ENCODE measurements around the gene STARD7. TPM values are rescaled to one million over a fixed set of nuclear protein-coding genes. Genes with fewer than 3 reads are reported as not detected.
"Not testable (repeated sequence)": the region's sequence is repeated elsewhere in the genome, so short reads cannot be mapped to it uniquely, and the experiment has no call there.

Gene STARD7
- total RNA-seq, 1 donor from 2014 or later: 96.1 TPM

DNA sequence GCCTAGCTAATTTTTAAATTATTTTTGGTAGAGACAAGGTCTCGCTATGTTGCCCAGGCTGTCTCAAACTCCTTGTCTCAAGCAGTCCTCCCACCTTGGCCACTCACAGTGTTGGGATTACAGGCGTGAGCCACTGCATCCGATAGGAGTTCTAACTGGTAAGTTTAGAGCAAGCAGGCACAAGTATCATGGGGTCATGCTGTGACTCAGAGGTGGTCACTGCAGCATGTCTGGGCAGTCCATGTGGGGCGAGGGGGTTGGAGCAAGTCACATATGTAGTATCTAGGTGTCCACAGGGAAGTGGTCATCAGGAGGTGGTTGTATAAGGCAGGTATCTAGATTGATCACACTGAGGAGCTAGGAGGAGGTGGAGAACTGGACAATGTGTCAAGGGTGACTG lies 22.7 kb upstream of the STARD7 start:
- no peak for DNase-seq (ENCODE audit: low read depth)
- Histone ChIP-seq H3K4me3 (ENCODE audit: low read depth, low read length) (no peak overlapping the region), H3K36me3 (ENCODE audit: control insufficient read depth, insufficient read depth, low read length) (no peaks in the 10 kb centered on the region), H3K27me3 (ENCODE audit: control insufficient read depth, insufficient read depth, low read length) (no peaks in the 10 kb centered on the region)
- TF ChIP-seq, protein P1, sequence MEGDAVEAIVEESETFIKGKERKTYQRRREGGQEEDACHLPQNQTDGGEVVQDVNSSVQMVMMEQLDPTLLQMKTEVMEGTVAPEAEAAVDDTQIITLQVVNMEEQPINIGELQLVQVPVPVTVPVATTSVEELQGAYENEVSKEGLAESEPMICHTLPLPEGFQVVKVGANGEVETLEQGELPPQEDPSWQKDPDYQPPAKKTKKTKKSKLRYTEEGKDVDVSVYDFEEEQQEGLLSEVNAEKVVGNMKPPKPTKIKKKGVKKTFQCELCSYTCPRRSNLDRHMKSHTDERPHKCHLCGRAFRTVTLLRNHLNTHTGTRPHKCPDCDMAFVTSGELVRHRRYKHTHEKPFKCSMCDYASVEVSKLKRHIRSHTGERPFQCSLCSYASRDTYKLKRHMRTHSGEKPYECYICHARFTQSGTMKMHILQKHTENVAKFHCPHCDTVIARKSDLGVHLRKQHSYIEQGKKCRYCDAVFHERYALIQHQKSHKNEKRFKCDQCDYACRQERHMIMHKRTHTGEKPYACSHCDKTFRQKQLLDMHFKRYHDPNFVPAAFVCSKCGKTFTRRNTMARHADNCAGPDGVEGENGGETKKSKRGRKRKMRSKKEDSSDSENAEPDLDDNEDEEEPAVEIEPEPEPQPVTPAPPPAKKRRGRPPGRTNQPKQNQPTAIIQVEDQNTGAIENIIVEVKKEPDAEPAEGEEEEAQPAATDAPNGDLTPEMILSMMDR (IDR thresholded peaks at IDR 0.05; ENCODE audit: insufficient read depth, low read length, poor library complexity, severe bottlenecking): no peak

DNA sequence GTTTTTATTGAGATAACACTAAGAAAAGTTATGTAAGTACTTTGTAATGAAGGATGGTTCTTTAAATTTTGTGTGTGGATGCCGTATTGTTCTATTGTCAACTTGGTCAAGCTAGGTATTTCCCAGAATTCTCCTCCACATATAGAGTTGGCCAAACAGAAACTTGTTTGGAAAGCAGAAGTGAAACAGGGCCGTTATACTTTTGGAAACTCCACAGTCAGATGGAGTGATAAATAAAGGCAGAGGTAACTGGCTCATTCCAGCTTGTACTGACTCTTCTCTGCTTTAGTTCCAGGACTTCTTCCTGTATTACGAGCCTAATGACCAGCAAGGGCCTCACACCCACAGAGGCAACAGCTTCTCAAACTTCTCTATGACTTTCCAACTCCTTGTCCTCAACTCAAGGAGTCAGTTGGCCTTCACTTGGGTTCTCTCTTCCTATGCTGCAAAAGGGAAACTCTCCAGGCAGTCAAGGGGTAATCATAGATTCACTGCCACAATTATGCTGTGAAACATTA lies 16.4 kb upstream of the STARD7 start:
- H3K36me3 ChIP-seq (ENCODE audit: control insufficient read depth, insufficient read depth, low read length): no peaks in the 10 kb centered on the region
- no peak overlapping the region for H3K4me3 ChIP-seq (ENCODE audit: low read depth, low read length)
- TF ChIP-seq, protein P1 (IDR thresholded peaks at IDR 0.05; ENCODE audit: insufficient read depth, low read length, poor library complexity, severe bottlenecking): no peak
- DNase-seq (ENCODE audit: low read depth): no peak
- H3K27me3 ChIP-seq (ENCODE audit: control insufficient read depth, insufficient read depth, low read length): no peaks in the 10 kb centered on the region

DNA sequence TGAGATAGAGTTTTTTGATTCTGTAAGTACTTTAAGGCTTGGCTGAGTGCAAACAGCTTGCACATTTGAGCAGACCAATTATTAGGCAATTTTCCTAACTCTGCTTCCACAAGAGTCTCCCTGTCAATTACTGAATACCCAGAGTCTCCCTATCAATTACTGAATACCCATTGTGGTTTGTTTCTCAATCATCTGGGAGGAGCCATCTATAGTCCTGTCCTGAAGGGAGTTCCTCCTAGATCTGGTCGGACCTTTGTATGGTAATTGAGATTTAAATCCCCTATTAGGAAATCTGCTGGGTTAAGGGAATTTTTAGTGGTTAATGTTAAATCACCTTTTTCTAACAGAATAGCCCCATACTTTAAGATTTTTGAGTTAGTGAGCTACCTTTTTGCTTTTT lies 12.5 kb upstream of the STARD7 start:
- H3K36me3 ChIP-seq (ENCODE audit: control insufficient read depth, insufficient read depth, low read length); H3K27me3 ChIP-seq (ENCODE audit: control insufficient read depth, insufficient read depth, low read length); H3K4me3 ChIP-seq (ENCODE audit: low read depth, low read length); DNase-seq (ENCODE audit: low read depth): not testable (repeated sequence)

DNA sequence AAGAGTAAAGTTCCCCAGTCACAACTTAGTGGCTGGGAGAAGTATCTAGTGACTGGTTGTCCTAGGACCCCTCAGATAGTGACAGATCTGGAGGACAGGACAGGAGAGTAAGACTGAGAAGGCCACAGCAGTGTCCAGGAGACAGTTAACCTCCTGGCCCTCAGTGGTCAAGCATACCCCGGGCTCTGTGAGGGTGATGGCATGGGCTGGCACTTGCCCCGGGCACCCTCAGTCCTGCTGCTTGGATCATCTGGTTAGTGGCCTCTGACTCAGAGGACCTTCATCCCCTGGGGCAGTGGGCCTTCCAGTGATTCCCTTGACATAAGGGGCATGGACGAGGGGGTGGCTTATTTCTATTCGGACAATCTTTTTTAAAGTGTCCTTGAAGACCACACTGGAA lies 11.3 kb upstream of the STARD7 start:
- H3K27me3 ChIP-seq (ENCODE audit: control insufficient read depth, insufficient read depth, low read length); H3K36me3 ChIP-seq (ENCODE audit: control insufficient read depth, insufficient read depth, low read length); DNase-seq (ENCODE audit: low read depth): not testable (repeated sequence)

DNA sequence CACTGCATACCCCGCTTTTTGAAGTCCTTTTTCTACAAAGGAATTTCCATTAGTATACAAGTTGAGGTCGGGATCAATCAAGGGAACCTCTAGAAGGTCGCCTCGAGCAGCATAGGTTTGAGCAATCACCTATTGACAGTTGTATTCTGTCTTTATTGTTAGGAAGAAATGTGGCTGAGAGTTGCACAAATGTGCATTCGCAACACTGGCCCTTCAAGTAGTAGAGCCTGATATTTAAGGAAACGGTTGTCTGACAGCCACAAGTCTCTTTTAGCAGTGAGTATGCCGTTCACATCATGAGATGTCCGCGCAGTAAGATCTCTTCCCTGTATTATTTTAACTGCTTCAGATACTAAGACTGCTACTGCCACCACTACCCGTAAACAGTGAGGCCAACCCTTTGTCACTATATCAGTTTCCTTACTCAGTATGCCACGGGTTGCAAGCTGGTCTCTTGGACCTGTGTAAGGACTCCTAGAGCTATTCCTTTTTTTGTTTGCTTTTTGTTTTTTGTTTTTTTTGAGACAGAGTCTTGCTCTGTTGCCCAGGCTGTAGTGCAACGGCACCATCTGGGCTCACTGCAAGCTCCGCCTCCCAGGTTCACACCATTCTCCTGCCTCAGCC lies 10.0 kb upstream of the STARD7 start:
- no peaks in the 10 kb centered on the region for H3K27me3 ChIP-seq (ENCODE audit: control insufficient read depth, insufficient read depth, low read length)
- TF ChIP-seq, protein P1 (IDR thresholded peaks at IDR 0.05; ENCODE audit: insufficient read depth, low read length, poor library complexity, severe bottlenecking): no peak
- no peaks in the 10 kb centered on the region for H3K36me3 ChIP-seq (ENCODE audit: control insufficient read depth, insufficient read depth, low read length)
- DNase-seq (ENCODE audit: low read depth): no peak
- no peak overlapping the region for H3K4me3 ChIP-seq (ENCODE audit: low read depth, low read length)

More for the DNA sequence above, 11.3 kb upstream of the STARD7 start:
- H3K4me3 ChIP-seq (ENCODE audit: low read depth, low read length): not testable (repeated sequence)

DNA sequence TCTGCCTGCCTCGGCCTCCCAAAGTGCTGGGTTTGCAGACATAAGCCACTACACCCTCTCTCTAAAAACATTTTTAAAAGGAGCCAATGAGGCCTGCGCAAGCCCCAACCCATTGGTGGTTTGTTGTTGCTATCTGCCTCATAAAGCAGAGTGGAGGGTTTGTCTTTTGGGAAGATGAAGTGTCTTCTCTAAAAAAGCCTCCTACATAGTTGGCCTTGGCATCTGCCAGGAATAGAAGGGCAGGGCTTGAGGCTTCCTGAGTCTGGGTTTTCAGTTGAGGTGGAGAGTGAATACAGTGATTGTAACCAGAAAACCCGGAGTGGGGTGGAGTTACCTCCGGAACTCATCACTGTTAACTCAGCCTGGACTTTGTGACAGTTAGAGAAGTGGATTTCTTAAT lies 5.9 kb upstream of the STARD7 start:
- Histone ChIP-seq H3K27me3 (ENCODE audit: control insufficient read depth, insufficient read depth, low read length) (no peaks in the 10 kb centered on the region), H3K4me3 (ENCODE audit: low read depth, low read length) (no peak overlapping the region), H3K36me3 (ENCODE audit: control insufficient read depth, insufficient read depth, low read length) (no peaks in the 10 kb centered on the region)
- TF ChIP-seq, protein P1 (IDR thresholded peaks at IDR 0.05; ENCODE audit: insufficient read depth, low read length, poor library complexity, severe bottlenecking): no peak
- DNase-seq (ENCODE audit: low read depth): no peak

DNA sequence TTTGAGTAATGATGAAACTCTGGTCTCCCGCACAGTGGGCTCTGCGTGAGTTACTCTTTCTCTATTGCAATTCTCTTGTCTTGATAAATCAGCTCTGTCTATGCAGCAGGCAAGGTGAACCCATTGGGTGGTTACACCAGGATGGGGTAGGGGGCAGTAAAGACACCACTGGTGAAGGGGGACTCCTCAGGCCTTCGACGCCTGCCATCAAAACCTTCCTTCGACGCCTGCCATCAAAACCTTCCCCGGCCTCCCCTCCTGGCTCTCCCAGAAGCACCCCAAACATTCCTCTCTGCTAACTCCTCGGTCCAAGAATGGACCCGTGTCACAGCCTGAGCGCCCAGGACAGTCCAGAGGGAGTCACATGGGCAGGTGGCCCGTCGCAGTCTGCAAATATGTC lies 4.8 kb upstream of the STARD7 start:
- TF ChIP-seq, protein P1 (IDR thresholded peaks at IDR 0.05; ENCODE audit: insufficient read depth, low read length, poor library complexity, severe bottlenecking): no peak
- no peak overlapping the region for H3K4me3 ChIP-seq (ENCODE audit: low read depth, low read length)
- no peaks in the 10 kb centered on the region for H3K36me3 ChIP-seq (ENCODE audit: control insufficient read depth, insufficient read depth, low read length)
- no peak for DNase-seq (ENCODE audit: low read depth)
- H3K27me3 ChIP-seq (ENCODE audit: control insufficient read depth, insufficient read depth, low read length): no peaks in the 10 kb centered on the region
